SU-DHL-6 (cell line): Measurements from ENCODE around the gene TAF15.

ENCODE experiments used
- H2AFZ ChIP-seq: fragments of 200-600 bp; sonication (generic); 2 replicates; pipeline ENCODE4 v1.6.1; 2014; ENCODE audit warnings: low read depth, mild to moderate bottlenecking, moderate library complexity, mixed read lengths, antibody characterized with exemption, low read length; ENCODE audit not compliant: severe bottlenecking
- H3F3A ChIP-seq: fragments of 200-600 bp; shearing (Covaris generic); 2 replicates; pipeline ENCODE4 v1.6.0; 2016; ENCODE audit warnings: antibody characterized with exemption, mild to moderate bottlenecking; ENCODE audit not compliant: insufficient read depth
- H3K27ac ChIP-seq: fragments of 200-600 bp; sonication (generic); 2 replicates; pipeline ENCODE4 v1.5.1; 2016; ENCODE audit warnings: low read depth, mild to moderate bottlenecking, low read length, moderate library complexity, mixed read lengths
- H3K27me3 ChIP-seq: fragments of 200-600 bp; sonication (generic), shearing (Covaris generic); 2 replicates; pipeline ENCODE4 v1.6.0; 2014; ENCODE audit warnings: mild to moderate bottlenecking, low read length
- H3K36me3 ChIP-seq: fragments of 200-600 bp; sonication (generic); 2 replicates; pipeline ENCODE4 v1.6.1; 2014; ENCODE audit warnings: mild to moderate bottlenecking, low read length, mixed read lengths
- H3K4me2 ChIP-seq: fragments of 300-600, 200-600 bp; shearing (Covaris generic), sonication (generic); 2 replicates; pipeline ENCODE4 v1.6.0; 2014; ENCODE audit warnings: low read length, low read depth, mild to moderate bottlenecking; ENCODE audit not compliant: poor library complexity, severe bottlenecking
- H3K4me3 ChIP-seq: fragments of 200-600 bp; sonication (generic); 2 replicates; pipeline ENCODE4 v1.5.1; 2014; ENCODE audit warnings: antibody characterized with exemption, low read length, mild to moderate bottlenecking, mixed read lengths; ENCODE audit not compliant: insufficient read depth, poor library complexity, severe bottlenecking
- H3K79me2 ChIP-seq: fragments of 200-600 bp; sonication (generic); 2 replicates; pipeline ENCODE4 v1.6.1; 2014; ENCODE audit warnings: mild to moderate bottlenecking, low read length, moderate library complexity; ENCODE audit not compliant: insufficient read depth
- H3K9ac ChIP-seq: fragments of 200-600 bp; sonication (generic); 2 replicates; pipeline ENCODE4 v1.7.0; 2014; ENCODE audit warnings: mild to moderate bottlenecking, low read length
- H3K9me2 ChIP-seq: fragments of 200-600 bp; sonication (generic); replicated peaks from 2 replicates; pipeline ENCODE4 v1.6.1; 2014; ENCODE audit warnings: low read length; ENCODE audit not compliant: insufficient read depth
- H3K9me3 ChIP-seq: fragments of 200-600 bp; sonication (generic); 2 replicates; pipeline ENCODE4 v1.6.1; 2014; ENCODE audit warnings: low read length, mixed read lengths; ENCODE audit not compliant: insufficient read depth
- H4K20me1 ChIP-seq: fragments of 200-600 bp; sonication (generic); 2 replicates; pipeline ENCODE4 v1.6.1; 2014; ENCODE audit warnings: low read depth, mild to moderate bottlenecking, antibody characterized with exemption, low read length, moderate library complexity, mixed read lengths
- EZH2phosphoT487 ChIP-seq: fragments of 200-600 bp; sonication (generic), shearing (Covaris generic); conservative IDR thresholded peaks from 2 replicates; pipeline ENCODE4 v1.6.1; 2018; ENCODE audit warnings: mild to moderate bottlenecking, antibody characterized with exemption, low read length, moderate library complexity, mixed read lengths
- TF ChIP-seq, protein P1 (sequence below): fragments of 200-600 bp; sonication (generic); IDR thresholded peaks from one replicate; pipeline ENCODE4 v1.5.1; 2017; ENCODE audit warnings: antibody characterized with exemption, mild to moderate bottlenecking, low read length, moderate library complexity; ENCODE audit not compliant: insufficient read depth, poor library complexity, severe bottlenecking

Gene TAF15

DNA sequence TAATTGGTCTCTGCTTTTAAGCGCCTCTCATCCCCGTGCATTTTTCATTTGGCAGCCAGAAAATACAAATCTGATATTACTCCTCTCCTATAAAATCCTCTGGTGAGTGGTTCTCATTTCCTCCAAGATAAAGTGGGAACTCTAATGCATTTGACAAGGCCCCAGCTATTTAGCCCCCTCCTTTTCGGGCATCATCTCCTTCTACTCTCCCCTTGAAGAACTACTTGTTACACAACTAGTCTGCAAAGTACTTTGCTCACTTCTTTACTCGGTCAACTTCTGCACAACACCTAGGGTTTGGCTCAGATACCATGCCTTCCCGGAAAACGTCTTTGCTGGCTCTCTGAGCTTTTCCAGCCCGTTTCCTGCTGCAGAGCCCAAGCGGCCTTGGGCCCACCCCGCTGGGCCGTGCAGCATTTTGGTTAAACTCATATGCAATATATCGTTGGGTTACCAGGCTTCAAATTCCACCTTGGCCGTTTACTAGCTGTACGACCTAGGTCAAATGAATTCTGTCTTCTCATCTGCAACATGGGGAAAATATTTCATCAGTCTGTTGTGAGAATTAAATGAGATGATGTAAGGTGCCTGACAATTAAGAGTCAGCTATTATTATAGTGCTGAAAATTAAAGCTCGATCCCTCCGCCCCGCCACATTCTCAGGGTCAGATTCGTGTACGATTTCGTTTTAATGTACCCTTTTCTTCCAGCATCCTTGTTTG lies 883 bp upstream of the TAF15 start:
- H3K4me3 ChIP-seq = peak overlapping the region; percentile 96
- H3K27me3 ChIP-seq = no peaks in the 10 kb centered on the region

GRCh38 chr17:35809855-35810461 lies 674 bp downstream of the TAF15 start:
- Histone ChIP-seq H2AFZ (peak overlapping the region; percentile 16), H3F3A (peaks cover 21% of the 10 kb centered on the region), H4K20me1 (peaks cover 31% of the 10 kb centered on the region), H3K79me2 (peaks cover 57% of the 10 kb centered on the region), H3K27ac (peak overlapping the region; percentile 86), H3K4me2 (peak overlapping the region; percentile 86), H3K9me2 (no peaks in the 10 kb centered on the region), H3K36me3 (peaks cover 10% of the 10 kb centered on the region), H3K4me3 (peak overlapping the region; percentile 96), H3K27me3 (no peaks in the 10 kb centered on the region), H3K9me3 (no peaks in the 10 kb centered on the region), H3K9ac (peak overlapping the region; percentile 84)
- TF ChIP-seq, protein P1, sequence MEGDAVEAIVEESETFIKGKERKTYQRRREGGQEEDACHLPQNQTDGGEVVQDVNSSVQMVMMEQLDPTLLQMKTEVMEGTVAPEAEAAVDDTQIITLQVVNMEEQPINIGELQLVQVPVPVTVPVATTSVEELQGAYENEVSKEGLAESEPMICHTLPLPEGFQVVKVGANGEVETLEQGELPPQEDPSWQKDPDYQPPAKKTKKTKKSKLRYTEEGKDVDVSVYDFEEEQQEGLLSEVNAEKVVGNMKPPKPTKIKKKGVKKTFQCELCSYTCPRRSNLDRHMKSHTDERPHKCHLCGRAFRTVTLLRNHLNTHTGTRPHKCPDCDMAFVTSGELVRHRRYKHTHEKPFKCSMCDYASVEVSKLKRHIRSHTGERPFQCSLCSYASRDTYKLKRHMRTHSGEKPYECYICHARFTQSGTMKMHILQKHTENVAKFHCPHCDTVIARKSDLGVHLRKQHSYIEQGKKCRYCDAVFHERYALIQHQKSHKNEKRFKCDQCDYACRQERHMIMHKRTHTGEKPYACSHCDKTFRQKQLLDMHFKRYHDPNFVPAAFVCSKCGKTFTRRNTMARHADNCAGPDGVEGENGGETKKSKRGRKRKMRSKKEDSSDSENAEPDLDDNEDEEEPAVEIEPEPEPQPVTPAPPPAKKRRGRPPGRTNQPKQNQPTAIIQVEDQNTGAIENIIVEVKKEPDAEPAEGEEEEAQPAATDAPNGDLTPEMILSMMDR = no peak
- TF ChIP-seq EZH2phosphoT487 = no peak

More for the DNA sequence above, 883 bp upstream of the TAF15 start:
- Histone ChIP-seq H3K9me3 (no peaks in the 10 kb centered on the region), H3K9ac (peak overlapping the region; percentile 84), H3K36me3 (peaks cover 8% of the 10 kb centered on the region), H4K20me1 (peaks cover 29% of the 10 kb centered on the region), H3K79me2 (peaks cover 41% of the 10 kb centered on the region), H3K4me2 (peak overlapping the region; percentile 73), H2AFZ (peak overlapping the region; percentile 74), H3K27ac (peak overlapping the region; percentile 86), H3F3A (peaks cover 17% of the 10 kb centered on the region), H3K9me2 (no peaks in the 10 kb centered on the region)
- no peak for TF ChIP-seq EZH2phosphoT487
- TF ChIP-seq, protein P1 = no peak

- no peaks in the 10 kb centered on the region for H3K27me3 ChIP-seq
- H3F3A ChIP-seq = peaks cover 24% of the 10 kb centered on the region
- H3K9ac ChIP-seq = 0 out of 2 replicates have a peak overlapping the region, but pooled peaks have one; percentile 84
- H3K27ac ChIP-seq = no peak overlapping the region
- H3K79me2 ChIP-seq = peaks cover 75% of the 10 kb centered on the region
- no peak overlapping the region for H2AFZ ChIP-seq
- H3K4me3 ChIP-seq = peak overlapping the region; percentile 24
- peak overlapping the region; percentile 86 for H3K4me2 ChIP-seq
- peaks cover 17% of the 10 kb centered on the region for H3K36me3 ChIP-seq
- no peak for TF ChIP-seq EZH2phosphoT487
- TF ChIP-seq, protein P1 = no peak
- H3K9me3 ChIP-seq = no peaks in the 10 kb centered on the region
- H3K9me2 ChIP-seq = no peaks in the 10 kb centered on the region
- H4K20me1 ChIP-seq = peaks cover 48% of the 10 kb centered on the region
Observed at GRCh38 chr17:35811759-35812158, 2.5 kb downstream of the TAF15 start.
